Activated naive CD4-positive, alpha-beta T cell treated with anti-CD3 and anti-CD28 coated beads, Interleukin-2, amount 50 U/mL, for 72 hours (primary cell): ENCODE measurements around the gene AP1B1. TPM values are rescaled to one million over a fixed set of nuclear protein-coding genes. Genes with fewer than 3 reads are reported as not detected.

Experiments used
- ATAC-seq, 2 donors: fragments of 150-1000 bp; cut with Tn5 transposase; 2 replicates each; pipeline ENCODE4 v1.10.0; 2021; ENCODE audit warnings: mild to moderate bottlenecking in 2 of 2, moderate library complexity in 2 of 2
- DNase-seq, 2 donors: peaks; one replicate each; pipeline ENCODE4 v3.0.0; 2021 to 2022; ENCODE audit warnings: low spot score in 2 of 2
- H3K27ac Mint-ChIP-seq, 2 donors: one replicate each; pipeline ENCODE4 v1.8.0; 2022; ENCODE audit warnings: mild to moderate bottlenecking in 2 of 2, mixed read lengths in 2 of 2
- H3K36me3 Mint-ChIP-seq, 2 donors: one replicate each; pipeline ENCODE4 v1.8.0; 2022; ENCODE audit warnings: mixed read lengths in 2 of 2
- H3K9me3 Mint-ChIP-seq, 2 donors: one replicate each; pipeline ENCODE4 v1.8.0; 2022; ENCODE audit warnings: mixed read lengths in 2 of 2
- total RNA-seq, 2 donors: library from RNA; stranded (reverse); gene quantifications; one replicate each; pipeline ENCODE4 v1.2.3, GENCODE V29; 2022

AP1B1 gene
- total RNA-seq, 2 donors from 2014 or later, result 48.9 to 60.4 TPM

DNA sequence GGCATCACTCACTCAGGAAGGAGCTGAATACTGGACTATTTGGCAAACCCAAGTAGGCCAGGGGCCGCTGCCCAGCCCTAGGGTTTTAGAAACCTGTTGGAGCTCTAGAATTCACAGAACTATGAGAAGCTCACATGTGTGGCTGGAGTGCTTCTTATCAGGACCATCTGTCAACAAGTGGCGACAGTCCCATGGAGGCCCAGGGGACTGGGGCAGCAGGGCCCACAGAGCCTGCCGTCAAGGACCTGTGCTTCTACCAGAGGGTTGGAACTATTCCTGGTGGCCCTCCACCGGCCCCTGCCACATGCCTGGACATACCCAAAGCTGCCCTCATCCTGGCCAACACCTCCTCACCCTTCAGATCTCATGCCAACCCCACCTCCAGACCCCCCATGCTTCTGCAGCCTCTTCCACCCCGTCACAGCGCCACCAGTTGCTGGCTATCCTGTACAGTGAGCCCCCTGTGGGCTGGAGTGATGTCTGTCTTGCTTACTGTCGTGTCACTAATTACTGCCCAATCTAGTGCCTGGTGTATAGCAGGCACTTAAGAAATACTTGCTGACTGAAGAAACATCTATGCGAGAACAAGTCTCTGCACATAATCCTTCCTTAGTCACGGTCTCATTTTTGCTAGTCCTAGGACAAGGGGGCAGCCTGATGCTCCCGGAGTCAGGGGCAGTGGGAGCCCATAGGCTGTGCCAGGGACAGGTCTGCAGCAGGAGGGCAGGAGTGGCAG lies 45.6 kb downstream of the AP1B1 start:
- peaks cover 0 to 4% of the 10 kb centered on the region in 2 donors for H3K36me3 Mint-ChIP-seq
- ATAC-seq, result no peak
- no peak for DNase-seq
- H3K9me3 Mint-ChIP-seq, result no peaks in the 10 kb centered on the region
- peak overlapping the region; percentile 7 to 87 for H3K27ac Mint-ChIP-seq

DNA sequence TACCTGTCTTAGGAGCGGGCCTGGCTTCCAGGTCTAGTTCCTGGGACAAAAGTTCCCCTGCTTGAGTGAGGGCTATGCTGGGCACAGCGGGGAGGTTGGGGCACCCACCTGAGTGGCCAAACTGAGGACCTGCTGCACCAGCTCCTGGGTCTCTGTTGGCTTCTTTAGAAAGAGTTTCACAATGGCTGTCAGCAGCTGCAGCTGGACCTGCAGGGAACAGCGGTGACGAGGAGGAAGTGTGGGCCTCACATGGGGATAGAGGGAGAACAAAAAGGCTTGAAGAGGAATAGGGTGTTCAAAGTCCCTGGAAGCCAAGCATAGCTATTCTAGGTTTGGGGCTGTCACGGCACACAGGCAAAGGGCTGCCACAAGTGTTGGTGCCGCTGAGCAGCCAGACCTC lies 46.2 kb downstream of the AP1B1 start:
- peak overlapping the region in 1 of 2 donors; percentile 45 for H3K27ac Mint-ChIP-seq
- no peaks in the 10 kb centered on the region for H3K9me3 Mint-ChIP-seq
- DNase-seq (no peak), ATAC-seq (no peak)
- H3K36me3 Mint-ChIP-seq, result peaks cover 0 to 4% of the 10 kb centered on the region in 2 donors

DNA sequence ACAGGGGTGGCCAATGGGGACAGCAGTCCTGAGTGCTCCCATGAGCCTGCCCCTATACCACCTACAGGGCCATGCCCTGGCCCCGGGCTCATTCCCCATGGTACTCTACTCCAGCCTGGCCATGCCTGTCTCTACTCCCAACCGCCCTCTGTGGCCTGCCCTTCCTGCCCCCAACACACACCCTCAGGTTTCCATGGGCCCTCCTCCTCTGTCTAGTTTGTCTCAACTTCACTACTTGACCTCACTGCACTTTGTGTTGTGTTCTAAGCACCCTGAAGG lies 46.6 kb downstream of the AP1B1 start:
- Mint-ChIP-seq H3K36me3 (peaks cover 0 to 4% of the 10 kb centered on the region in 2 donors), H3K27ac (peak overlapping the region in 1 of 2 donors; percentile 45), H3K9me3 (no peaks in the 10 kb centered on the region)
- DNase-seq, result no peak
- no peak for ATAC-seq

DNA sequence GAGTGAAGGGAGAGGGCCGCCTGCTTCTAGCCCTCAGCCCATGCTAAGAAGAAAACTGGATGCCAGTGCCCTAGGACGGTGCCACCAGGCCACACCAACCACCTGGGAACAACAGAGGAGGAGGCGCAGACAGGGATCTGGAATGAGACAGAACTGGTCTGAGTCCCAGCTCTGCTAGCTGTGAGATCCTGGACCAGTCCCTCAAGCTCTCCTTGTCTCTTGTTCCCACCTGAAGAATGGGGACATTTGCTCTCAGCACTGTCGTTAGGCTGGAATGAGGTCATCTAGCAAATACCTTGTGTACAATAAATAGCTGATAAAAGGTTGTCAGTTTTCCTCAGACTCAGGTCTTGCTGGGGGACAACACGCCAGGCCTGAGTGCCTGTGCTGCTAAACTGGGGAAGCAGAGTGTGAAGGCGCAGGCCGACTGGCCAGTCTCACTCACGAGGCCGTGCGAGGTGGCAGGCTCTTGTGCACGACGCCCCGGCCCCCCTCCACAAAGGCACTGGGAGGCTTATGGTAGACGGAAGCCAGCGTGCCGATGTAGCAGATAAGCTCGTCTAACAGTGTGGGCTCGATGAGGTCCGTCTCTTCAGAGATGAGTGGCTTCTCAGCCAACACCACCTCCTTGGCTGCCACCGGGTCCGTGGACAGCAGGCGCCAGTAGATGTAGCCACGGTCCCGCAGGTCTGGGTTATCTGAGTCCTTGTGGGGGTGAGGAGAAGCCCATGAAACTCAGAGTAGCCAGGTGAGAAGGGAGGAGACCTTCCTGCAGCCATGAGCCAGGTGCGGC lies 47.1 kb downstream of the AP1B1 start:
- Mint-ChIP-seq H3K27ac (peak overlapping the region in 1 of 2 donors; percentile 14), H3K36me3 (peaks cover 0 to 4% of the 10 kb centered on the region in 2 donors), H3K9me3 (no peaks in the 10 kb centered on the region)
- ATAC-seq (no peak), DNase-seq (no peak)

DNA sequence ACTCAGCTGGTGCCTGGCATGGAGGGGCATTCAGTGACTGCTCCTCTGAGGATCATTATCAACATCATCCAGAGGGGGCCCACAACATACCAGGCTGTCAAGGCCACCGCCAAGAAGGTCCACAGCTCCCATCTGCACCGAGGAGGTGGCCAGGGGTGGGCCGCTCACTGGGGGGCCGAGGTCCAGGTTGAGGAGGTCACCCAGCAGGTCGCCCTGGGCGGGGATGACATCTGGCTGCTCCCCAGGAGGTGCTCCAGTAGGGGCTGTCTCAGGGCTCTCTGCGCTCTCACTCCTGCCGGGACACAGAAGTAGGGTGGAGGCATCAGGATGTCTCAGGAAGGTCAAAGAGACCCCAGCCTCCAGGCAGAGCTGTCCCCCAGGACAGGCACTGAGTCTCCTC lies 47.8 kb downstream of the AP1B1 start:
- DNase-seq (no peak), ATAC-seq (no peak)
- Mint-ChIP-seq H3K27ac (no peak overlapping the region), H3K36me3 (peaks cover 0 to 4% of the 10 kb centered on the region in 2 donors), H3K9me3 (no peaks in the 10 kb centered on the region)

DNA sequence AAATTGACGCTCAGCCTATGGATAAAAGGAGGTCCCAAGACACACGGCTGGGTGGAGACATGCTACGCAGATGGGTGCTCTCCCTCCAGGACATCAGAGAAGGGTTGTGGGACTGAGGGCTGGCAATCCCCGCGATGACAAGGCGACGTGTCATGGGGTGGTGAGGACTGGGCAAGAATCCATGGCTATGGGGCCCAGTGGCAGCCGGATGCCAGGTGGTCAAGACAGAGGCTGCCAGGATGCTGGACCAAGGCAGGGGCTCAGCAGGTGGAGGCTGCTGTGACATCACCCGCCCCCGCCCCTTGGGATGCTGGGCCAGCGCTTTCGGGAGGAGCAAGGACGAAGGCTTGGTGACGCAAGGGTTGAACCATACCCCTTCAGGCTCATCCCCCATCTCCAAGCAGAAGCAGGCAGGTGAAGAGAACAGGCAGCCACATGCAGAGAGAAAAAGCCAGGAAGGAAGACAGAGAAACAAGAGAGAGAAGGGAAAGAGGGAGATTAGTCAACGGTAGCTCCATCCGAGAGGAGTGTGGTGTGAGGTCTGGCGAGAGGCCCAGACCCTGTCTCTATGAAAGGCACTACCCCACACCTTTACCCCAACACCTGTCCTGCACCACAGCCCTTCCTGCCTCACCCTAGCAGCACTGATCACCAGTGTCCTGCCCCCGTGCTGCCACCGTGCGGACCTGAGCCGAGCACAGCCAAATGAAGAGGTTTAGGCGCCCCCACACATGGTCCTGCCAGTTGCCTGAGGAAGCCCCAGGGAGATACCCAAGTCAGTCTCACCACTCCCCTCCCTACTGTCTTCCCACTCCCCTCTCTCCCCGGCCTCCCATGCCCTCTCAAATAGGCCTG lies 48.8 kb downstream of the AP1B1 start:
- Mint-ChIP-seq H3K27ac (peak overlapping the region; percentile 14 to 79), H3K36me3 (peaks cover 0 to 4% of the 10 kb centered on the region in 2 donors), H3K9me3 (no peaks in the 10 kb centered on the region)
- no peak for ATAC-seq
- DNase-seq, result no peak

DNA sequence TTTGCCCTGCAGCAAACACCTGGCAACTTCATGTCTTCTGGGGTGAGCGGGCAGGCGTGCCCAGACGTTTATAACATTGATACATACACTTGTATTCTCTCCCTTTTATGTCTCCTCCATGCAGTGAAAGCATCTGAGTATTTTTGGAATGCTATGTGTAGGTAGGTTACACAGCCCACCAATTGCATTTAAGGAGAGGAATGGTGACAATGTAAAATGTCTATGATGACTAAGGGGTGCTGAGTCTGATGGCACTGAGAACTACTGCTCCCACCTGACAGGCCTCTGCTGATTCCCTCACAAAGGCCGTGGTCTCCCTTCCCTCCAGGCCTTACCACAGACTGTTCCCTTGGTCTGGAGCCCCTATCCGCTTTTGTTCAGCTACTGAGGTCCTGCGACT lies 50.0 kb downstream of the AP1B1 start:
- H3K9me3 Mint-ChIP-seq, result no peaks in the 10 kb centered on the region
- DNase-seq (no peak), ATAC-seq (no peak)
- peaks cover 0 to 4% of the 10 kb centered on the region in 2 donors for H3K36me3 Mint-ChIP-seq
- no peak overlapping the region for H3K27ac Mint-ChIP-seq

DNA sequence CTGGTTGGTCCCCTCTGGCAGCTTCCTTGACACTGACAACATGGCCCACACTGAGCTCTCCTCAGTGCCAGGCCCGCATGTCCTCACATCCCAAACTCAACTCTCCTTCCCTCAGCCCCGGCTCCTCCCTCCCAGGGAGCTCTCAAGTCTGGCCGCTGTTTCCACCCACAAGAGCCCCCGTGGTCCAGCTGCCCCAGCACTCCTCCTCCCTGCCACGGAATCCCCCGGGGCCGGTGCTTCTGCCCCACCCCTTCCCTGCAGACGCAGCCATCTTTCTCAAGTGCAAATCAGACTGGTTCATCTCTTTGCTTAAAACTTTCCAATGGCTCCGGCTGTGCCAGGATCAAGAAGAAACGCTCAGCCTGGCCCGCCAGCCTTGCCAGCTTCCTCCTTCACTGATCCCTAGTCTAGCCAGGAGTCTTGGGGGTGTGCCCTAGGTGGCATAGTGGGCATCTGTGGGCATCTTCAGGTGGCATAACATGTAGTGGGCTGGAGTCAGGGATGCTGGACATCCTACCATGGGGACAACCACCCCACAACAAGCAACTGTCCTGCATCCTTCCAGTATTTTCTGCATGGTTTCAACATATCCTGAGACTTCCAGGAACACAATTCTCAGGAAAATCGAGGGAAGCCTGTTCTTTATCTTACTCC lies 50.6 kb downstream of the AP1B1 start:
- ATAC-seq (no peak), DNase-seq (no peak)
- Mint-ChIP-seq H3K9me3 (no peaks in the 10 kb centered on the region), H3K36me3 (peaks cover 0 to 4% of the 10 kb centered on the region in 2 donors), H3K27ac (no peak overlapping the region)

DNA sequence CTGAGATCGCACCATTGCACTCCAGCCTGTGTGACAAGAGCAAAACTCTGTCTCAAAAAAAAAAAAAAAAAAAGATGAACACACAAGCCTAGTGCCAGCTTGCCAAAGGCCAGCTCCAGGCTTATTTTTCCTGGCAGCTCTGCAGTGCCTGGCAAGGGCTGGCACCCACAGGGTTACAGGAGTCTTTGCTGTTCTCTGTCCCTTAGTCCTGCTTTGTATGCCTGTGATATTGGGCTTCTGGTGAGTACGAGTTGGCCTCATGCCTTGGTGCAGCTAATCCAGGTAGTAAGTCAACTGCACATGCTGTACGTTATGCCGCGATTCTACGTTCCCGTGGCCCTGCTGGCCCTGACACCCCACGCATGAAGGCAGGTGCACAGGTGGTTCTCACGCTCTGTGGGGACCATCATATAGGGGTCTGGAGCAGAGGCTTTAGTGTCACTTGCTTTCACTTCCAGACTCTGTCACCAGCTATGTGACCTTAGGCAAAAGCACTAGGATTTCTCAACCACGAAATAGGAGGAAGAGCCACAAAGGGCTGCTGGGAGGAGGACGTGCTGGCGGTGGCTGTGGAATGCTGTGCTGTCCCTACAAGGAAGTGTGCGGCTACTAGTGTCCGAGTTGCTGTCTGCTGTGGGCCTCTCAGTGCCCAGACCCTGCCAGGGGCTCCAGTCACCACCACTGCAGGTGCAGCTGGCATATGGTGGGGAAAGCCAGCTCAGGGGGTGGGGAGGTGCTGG lies 51.4 kb downstream of the AP1B1 start:
- peak overlapping the region; percentile 19 to 46 for H3K27ac Mint-ChIP-seq
- H3K9me3 Mint-ChIP-seq, result no peaks in the 10 kb centered on the region
- ATAC-seq (no peak), DNase-seq (no peak)
- peaks cover 0 to 4% of the 10 kb centered on the region in 2 donors for H3K36me3 Mint-ChIP-seq

DNA sequence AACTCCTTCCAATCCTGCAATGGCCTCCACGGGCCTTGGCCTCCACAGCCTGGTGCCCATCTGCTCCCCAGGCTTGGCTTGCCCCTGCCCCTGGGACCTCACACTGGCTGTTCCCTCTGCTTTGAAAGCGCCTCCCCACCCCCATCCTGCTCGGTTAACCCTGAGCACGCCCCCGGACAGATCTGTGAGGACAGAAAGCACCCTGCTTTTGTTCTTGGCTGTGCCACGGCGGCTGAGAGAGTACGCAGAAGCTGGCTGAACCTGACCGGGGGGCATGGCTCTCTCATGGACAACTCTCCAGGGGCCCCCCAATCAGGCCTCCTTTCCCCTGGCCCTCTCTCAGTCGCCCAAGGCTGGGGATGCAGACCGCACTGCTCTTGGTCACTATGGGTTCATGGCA lies 52.7 kb downstream of the AP1B1 start:
- Mint-ChIP-seq H3K9me3 (no peaks in the 10 kb centered on the region), H3K36me3 (peaks cover 0 to 4% of the 10 kb centered on the region in 2 donors), H3K27ac (peak overlapping the region in 1 of 2 donors; percentile 34)
- no peak for DNase-seq
- ATAC-seq, result no peak

DNA sequence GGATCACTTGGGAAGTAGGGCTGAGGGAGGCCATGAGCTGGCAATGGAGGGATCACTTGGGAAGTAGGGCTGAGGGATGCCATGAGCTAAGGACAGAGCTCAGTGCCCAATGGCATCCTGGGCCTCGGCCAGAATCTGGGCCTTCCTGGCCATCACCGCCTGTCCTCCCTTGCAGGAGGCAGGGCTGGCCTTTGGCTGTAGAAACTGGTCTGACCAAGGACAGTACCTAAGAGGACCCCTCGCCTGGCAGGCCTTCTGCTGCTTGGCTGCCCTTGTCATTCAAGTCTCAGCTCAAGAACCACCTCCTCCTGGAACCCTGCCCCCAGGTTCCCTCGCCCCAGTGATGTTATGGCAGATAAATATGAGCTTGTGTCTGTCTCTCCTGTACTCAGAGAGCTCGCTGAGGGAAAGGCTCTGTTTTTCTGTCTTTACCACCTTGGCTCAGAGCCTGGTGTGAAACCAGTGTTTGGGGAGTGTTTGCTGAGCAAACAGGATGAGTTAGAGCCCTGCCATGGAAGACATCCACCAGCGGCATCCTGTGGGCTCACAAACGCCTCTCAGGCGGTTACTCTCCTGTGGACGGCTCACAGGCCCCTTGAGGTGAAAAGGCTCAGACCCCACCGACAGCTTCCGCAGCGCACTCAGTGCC lies 53.5 kb downstream of the AP1B1 start:
- Mint-ChIP-seq H3K9me3 (no peaks in the 10 kb centered on the region), H3K27ac (no peak overlapping the region), H3K36me3 (peaks cover 0 to 4% of the 10 kb centered on the region in 2 donors)
- DNase-seq (no peak), ATAC-seq (no peak)

DNA sequence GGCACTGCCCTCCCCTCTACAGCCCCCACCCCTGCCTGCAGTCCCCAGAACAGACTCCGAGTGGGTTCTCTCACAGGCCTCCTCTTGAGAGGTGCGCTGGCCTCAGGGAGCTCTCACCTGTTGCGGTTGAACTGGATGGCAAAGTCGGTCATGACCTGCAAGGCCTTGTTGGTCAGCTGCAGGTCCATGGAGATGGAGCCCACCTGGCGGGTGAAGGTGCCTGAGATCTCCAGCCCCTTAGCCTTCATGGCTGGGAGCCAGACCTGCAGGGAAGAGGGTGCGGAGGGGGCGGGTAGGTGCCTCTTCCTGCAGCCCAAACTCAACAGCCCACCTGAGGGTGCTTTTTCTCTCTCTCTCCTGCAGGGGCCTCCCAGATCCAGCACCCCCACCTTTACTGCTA lies 54.2 kb downstream of the AP1B1 start:
- Mint-ChIP-seq H3K27ac (no peak overlapping the region), H3K36me3 (no peaks in the 10 kb centered on the region), H3K9me3 (no peaks in the 10 kb centered on the region)
- ATAC-seq (no peak), DNase-seq (no peak)

DNA sequence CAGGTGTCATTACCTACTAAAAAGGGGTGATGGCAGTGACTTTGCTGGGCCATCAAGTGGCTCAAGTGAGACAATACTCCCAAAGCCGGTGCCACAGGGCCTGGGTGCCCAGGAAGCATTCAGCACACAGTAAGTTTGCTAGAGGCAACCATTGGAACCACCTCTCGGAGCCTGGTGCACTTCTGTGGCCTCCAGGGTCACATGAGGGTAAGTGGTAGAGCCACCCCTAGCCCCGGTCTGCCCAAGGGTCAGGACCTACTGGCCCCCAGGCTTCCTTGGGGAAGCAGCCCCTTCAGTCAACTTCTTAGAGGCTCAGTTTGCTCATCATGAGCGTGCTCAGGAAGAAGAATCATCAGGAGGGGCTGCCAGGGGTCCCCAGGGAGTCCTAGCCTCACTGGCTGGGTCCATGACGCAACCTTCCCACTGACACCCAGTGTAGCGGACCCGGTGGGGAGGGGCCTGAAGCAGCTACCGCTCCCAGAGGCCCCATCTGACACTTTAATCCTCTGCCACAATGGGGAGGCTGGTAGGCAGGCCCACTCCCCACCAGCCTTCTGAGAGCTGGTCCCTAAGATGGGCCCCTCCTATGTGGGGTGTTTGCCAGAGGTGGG lies 55.4 kb downstream of the AP1B1 start:
- no peaks in the 10 kb centered on the region for H3K9me3 Mint-ChIP-seq
- DNase-seq, result no peak
- no peak for ATAC-seq
- H3K27ac Mint-ChIP-seq, result peak overlapping the region in 1 of 2 donors; percentile 74
- no peaks in the 10 kb centered on the region for H3K36me3 Mint-ChIP-seq

DNA sequence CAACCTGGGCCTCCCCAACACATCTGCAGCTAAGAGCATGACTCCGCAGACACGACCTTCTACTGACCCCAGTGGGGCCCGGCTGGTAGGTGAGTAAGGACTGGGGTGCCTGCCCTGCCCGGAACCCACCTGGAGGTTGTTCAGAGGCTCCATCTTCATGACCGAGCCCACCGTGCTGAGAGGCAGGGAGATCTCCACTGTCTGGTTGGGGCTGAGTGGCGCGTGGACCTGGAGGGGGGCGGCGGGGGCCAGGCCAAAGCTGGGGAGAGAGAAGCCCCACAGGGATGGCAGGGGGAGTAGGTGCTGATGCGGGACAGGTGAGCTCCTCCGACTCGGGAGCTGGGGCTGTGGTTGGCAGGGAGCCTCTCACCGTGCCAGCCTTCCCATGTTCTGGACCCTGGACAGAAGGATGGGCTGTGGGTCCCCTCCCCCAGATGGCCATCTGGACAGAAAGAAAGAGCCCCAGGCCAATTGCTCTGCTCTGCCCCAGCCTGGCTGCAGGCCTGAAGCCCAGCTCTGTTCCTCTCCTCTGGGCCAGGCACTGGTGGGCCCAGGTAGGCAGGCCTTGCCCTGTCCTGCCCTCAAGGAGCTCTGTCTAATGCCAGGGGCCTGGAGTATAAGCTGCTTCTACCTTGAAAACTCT lies 56.6 kb downstream of the AP1B1 start:
- DNase-seq (no peak), ATAC-seq (no peak)
- H3K27ac Mint-ChIP-seq, result peak overlapping the region in 1 of 2 donors; percentile 30
- H3K36me3 Mint-ChIP-seq, result no peaks in the 10 kb centered on the region
- H3K9me3 Mint-ChIP-seq, result no peaks in the 10 kb centered on the region

DNA sequence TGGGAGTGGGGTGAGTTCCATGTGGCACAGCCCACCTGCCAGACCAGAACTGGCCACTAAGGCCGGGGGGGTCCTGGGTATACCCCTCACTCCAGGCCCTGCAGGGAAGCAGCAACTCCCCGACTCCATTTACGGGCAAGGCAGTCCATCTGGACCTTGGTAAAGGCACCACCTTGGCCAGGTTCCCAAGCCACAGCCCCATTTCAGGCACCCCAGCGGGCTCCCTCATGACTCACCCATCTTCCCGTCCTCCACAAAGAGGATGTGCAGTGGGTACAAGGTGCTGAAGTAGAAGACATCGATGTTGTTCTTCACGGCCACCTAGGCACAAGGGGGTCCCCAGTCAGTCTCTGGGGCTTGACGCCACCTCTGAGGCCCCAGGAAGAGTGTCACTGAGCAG lies 57.2 kb downstream of the AP1B1 start:
- Mint-ChIP-seq H3K36me3 (no peaks in the 10 kb centered on the region), H3K27ac (peak overlapping the region in 1 of 2 donors; percentile 30), H3K9me3 (no peaks in the 10 kb centered on the region)
- ATAC-seq, result no peak
- DNase-seq, result no peak
